Vagina (tissue), 2 donors: ENCODE measurements around the gene CDH4. TPM values are rescaled to one million over a fixed set of nuclear protein-coding genes. Genes with fewer than 3 reads are reported as not detected.

Experiments used
- DNase-seq, 2 donors: peaks; one replicate each; pipeline ENCODE4 v3.0.0-alpha.2; 2017; ENCODE audit errors: extremely low spot score in 2 of 2
- H3K27ac ChIP-seq: fragments of 200-600 bp; sonication (generic); one replicate; pipeline ENCODE4 v1.5.1; 2019
- H3K27me3 ChIP-seq: fragments of 200-600 bp; sonication (generic); one replicate; pipeline ENCODE4 v1.5.1; 2019
- H3K36me3 ChIP-seq, 2 donors: fragments of 200-600 bp; sonication (generic); one replicate each; pipeline ENCODE4 v1.5.1; 2017 to 2019
- H3K4me1 ChIP-seq: fragments of 200-600 bp; sonication (generic); one replicate; pipeline ENCODE4 v1.5.1; 2019
- H3K4me3 ChIP-seq, 2 donors: fragments of 200-600 bp; sonication (generic); 1 replicate in 1 of 2; 2 replicates in 1 of 2; pipeline ENCODE4 v1.5.1; 2016 to 2019
- H3K9me3 ChIP-seq: fragments of 200-600 bp; sonication (generic); one replicate; pipeline ENCODE4 v1.5.1; 2019
- POLR2A ChIP-seq, 2 donors: fragments of 450-650 bp; IDR thresholded peaks; one replicate each; pipeline ENCODE4 v1.6.1; 2017; ENCODE audit warnings: antibody characterized with exemption in 2 of 2, mild to moderate bottlenecking in 2 of 2, moderate library complexity in 2 of 2
- POLR2AphosphoS5 ChIP-seq, 2 donors: sonication (generic); formaldehyde crosslinking; IDR thresholded peaks; one replicate each; pipeline ENCODE4 v1.9.0; 2017; ENCODE audit warnings: antibody characterized with exemption in 2 of 2, mild to moderate bottlenecking in 2 of 2, low read depth in 1 of 2; ENCODE audit not compliant: insufficient read depth in 1 of 2
- intact Hi-C: fragments of 100-400 bp; cut with DNase I; formaldehyde crosslinking; loops from one replicate; pipeline ENCODE4 v1.15.1; 2023
- total RNA-seq: library from RNA; depleted of rRNA; stranded (reverse); fragments of >200 nt; gene quantifications from one replicate; pipeline ENCODE4 v1.2.3, GENCODE V29; 2016
- TF ChIP-seq, protein P1 (sequence below), 3 experiments: fragments of 450-650 bp in 2 of 3; fragments of 200-600 bp in 1 of 3; sonication (generic) in 1 of 3; IDR thresholded peaks; one replicate each; pipeline ENCODE4 v1.5.1; 2017 to 2019; ENCODE audit warnings: antibody characterized with exemption in 3 of 3, mild to moderate bottlenecking in 2 of 3, moderate library complexity in 2 of 3

CDH4 gene
- total RNA-seq, 1 donor from 2014 or later, result 0.25 TPM

DNA sequence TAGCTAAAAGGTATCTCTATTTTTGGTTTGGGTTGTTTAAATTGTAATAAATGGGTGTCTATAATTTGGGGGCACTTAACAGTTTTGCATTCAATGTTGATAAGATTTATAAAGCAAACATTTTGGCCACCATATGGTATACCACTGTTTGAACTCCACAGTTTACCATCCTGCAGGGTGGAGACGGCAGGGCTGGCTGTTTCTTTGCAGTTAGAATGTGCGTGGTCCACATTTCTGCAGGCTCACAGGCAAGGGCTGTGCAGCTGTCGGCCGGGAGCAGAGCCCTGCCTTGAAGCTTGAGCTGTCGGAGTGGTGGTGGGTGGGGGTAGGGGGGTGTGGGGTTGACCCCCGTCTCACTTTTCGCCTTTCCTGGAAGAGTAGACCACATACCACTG, 135.9 kb downstream of the CDH4 start:
- H3K27me3 ChIP-seq, result no peaks in the 10 kb centered on the region
- intact Hi-C loops, result no loop called here
- H3K36me3 ChIP-seq, result no peaks in the 10 kb centered on the region
- no peak for DNase-seq
- TF ChIP-seq POLR2A (IDR thresholded peaks at IDR 0.05), result no peak
- TF ChIP-seq, protein P1, sequence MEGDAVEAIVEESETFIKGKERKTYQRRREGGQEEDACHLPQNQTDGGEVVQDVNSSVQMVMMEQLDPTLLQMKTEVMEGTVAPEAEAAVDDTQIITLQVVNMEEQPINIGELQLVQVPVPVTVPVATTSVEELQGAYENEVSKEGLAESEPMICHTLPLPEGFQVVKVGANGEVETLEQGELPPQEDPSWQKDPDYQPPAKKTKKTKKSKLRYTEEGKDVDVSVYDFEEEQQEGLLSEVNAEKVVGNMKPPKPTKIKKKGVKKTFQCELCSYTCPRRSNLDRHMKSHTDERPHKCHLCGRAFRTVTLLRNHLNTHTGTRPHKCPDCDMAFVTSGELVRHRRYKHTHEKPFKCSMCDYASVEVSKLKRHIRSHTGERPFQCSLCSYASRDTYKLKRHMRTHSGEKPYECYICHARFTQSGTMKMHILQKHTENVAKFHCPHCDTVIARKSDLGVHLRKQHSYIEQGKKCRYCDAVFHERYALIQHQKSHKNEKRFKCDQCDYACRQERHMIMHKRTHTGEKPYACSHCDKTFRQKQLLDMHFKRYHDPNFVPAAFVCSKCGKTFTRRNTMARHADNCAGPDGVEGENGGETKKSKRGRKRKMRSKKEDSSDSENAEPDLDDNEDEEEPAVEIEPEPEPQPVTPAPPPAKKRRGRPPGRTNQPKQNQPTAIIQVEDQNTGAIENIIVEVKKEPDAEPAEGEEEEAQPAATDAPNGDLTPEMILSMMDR (IDR thresholded peaks at IDR 0.05), result no peak
- no peak for TF ChIP-seq POLR2AphosphoS5 (IDR thresholded peaks at IDR 0.05; ENCODE audit: insufficient read depth in 1 of 2, low read depth in 1 of 2)
- no peaks in the 10 kb centered on the region for H3K4me1 ChIP-seq
- H3K4me3 ChIP-seq, result no peak overlapping the region
- H3K27ac ChIP-seq, result no peak overlapping the region
- H3K9me3 ChIP-seq, result no peaks in the 10 kb centered on the region

DNA sequence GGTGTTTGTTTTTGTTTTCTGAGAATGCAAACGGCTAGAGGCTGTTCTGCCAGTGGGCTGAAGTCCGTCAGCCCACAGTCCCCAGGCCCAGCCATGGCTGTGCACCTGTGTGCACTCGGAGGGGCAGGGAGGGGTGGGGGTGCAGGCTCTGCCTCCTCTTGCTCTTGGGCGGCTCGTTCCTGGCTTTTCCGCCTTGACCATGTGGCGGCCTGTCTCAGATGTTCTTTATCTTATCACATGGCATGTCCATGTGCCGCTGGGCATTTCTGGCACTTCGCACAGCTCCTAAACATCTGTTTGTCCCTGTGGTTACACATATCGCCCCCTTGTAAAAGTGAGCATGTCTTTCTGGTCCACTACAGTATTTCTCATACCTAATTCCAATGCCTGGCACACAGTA, 137.0 kb downstream of the CDH4 start:
- Histone ChIP-seq H3K4me1 (no peaks in the 10 kb centered on the region), H3K27ac (no peak overlapping the region), H3K9me3 (no peaks in the 10 kb centered on the region), H3K36me3 (no peaks in the 10 kb centered on the region), H3K27me3 (no peaks in the 10 kb centered on the region), H3K4me3 (no peak overlapping the region)
- intact Hi-C loops, result no loop called here
- TF ChIP-seq, protein P1 (IDR thresholded peaks at IDR 0.05), result no peak
- TF ChIP-seq POLR2AphosphoS5 (IDR thresholded peaks at IDR 0.05; ENCODE audit: insufficient read depth in 1 of 2, low read depth in 1 of 2) (no peak), POLR2A (IDR thresholded peaks at IDR 0.05) (no peak)
- no peak for DNase-seq

DNA sequence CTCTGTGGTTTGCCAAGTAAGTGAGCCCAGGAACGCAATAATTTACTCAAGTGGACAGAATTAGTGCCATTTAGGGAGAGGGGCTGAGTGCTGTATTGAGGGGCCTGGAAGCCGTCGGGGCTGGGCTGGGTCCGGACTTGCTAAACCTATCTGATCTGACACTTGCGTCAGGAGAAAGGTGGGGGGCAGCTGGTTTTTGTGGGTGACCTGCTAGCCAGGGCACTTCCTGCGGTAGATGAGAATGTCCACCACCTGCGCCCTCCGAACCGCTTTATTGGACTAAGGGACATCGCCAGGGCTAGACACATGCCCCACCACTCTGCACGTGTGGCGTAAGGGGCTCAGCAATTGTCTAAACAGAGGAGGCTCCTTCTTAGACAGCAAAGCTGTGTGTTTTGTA, 139.1 kb downstream of the CDH4 start:
- H3K9me3 ChIP-seq, result no peaks in the 10 kb centered on the region
- no peaks in the 10 kb centered on the region for H3K36me3 ChIP-seq
- H3K4me3 ChIP-seq, result no peak overlapping the region
- intact Hi-C loops, result no loop called here
- no peak for DNase-seq
- no peaks in the 10 kb centered on the region for H3K27me3 ChIP-seq
- TF ChIP-seq, protein P1 (IDR thresholded peaks at IDR 0.05), result no peak
- no peaks in the 10 kb centered on the region for H3K4me1 ChIP-seq
- no peak overlapping the region for H3K27ac ChIP-seq

DNA sequence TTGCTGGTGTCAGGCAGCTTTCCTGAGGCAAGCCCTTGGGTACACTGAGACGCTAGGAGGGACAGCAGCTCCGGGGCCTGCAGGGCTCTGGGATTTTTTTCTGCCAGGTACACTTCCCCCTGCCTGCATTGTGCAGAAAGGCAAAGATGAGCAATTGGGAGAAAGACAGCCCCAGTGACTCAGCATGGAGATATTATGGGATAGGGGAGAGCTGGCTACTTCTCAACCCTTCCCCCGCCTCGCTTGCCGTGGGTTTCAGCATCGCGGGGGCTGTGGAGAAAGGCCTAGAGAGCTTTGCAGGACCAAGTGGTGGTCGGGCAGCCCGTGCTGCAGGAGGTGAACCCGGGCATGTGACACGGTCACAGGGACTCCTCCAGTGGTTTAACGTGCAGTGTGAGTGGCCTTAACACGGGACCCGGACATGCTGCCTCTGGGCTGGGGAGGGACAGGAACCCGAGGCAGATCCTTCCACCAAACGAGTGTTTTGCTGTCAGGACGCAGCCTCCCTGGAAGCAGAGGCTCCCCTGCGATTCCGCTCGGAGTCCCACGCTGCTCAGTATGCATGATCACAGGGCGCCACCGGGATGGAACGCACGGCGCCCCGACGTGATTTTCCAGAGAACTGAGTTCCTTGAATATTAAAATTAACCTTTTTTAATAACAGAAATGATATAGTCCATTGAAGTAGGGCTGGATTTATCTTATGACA, 139.9 kb downstream of the CDH4 start:
- intact Hi-C loops, result no loop called here
- TF ChIP-seq POLR2AphosphoS5 (IDR thresholded peaks at IDR 0.05; ENCODE audit: insufficient read depth in 1 of 2, low read depth in 1 of 2) (no peak), POLR2A (IDR thresholded peaks at IDR 0.05) (no peak)
- TF ChIP-seq, protein P1 (IDR thresholded peaks at IDR 0.05), result no peak
- Histone ChIP-seq H3K4me1 (no peaks in the 10 kb centered on the region), H3K27me3 (no peaks in the 10 kb centered on the region), H3K36me3 (no peaks in the 10 kb centered on the region), H3K9me3 (no peaks in the 10 kb centered on the region), H3K27ac (no peak overlapping the region), H3K4me3 (no peak overlapping the region)
- DNase-seq, result no peak

DNA sequence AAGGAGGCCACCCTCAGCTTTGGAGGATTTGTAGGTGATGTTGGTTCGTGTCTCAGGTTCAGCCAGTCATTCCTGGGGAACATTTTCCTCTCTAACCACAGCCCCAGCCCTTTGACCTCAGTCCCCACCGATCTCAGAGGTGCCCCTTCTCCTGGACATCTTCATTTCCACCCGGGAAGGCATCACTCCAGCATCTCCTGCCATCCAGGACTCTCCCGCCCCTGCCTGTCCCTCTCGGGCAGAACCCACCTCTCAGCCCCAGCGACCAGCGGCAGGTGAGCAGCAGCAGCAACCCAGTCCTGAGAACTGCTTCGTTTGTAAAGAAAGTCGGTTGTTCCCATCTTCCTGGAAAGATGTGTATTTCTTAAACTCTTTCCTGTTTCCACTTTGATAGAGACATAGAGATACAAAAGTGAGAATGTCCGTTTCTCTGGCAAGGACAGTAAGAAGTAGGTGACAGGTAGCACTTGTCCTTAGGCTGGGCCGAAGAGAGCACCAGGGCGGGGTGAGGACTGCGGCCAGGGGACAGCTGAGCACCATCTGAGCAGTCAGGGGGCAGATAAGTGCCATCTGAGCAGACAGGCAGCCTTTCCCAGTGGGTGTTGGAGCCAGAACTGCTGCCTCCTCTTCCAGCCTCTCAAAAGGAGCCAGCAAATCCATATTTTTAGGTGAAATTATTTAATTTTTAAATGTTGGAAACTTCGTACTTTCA, 142.2 kb downstream of the CDH4 start:
- H3K36me3 ChIP-seq, result no peaks in the 10 kb centered on the region
- H3K4me1 ChIP-seq, result no peaks in the 10 kb centered on the region
- H3K4me3 ChIP-seq, result no peak overlapping the region
- DNase-seq, result no peak
- intact Hi-C loops, result no loop called here
- no peaks in the 10 kb centered on the region for H3K9me3 ChIP-seq
- no peak overlapping the region for H3K27ac ChIP-seq
- no peaks in the 10 kb centered on the region for H3K27me3 ChIP-seq
- TF ChIP-seq POLR2A (IDR thresholded peaks at IDR 0.05) (no peak), POLR2AphosphoS5 (IDR thresholded peaks at IDR 0.05; ENCODE audit: insufficient read depth in 1 of 2, low read depth in 1 of 2) (no peak)
- TF ChIP-seq, protein P1 (IDR thresholded peaks at IDR 0.05), result no peak
